Neural cell (in vitro differentiated cells): ENCODE results near the gene ZNRF2.
"Not testable (repeated sequence)": the region's sequence is repeated elsewhere in the genome, so short reads cannot be mapped to it uniquely, and the experiment has no call there.

Source experiments
- CTCF ChIP-seq: fragments of 450-650 bp; IDR thresholded peaks from 2 replicates; pipeline ENCODE4 v1.5.1; 2014; ENCODE audit warnings: antibody characterized with exemption, mild to moderate bottlenecking, moderate library complexity; ENCODE audit not compliant: poor library complexity, severe bottlenecking
- EP300 ChIP-seq: fragments of 450-650 bp; conservative IDR thresholded peaks from 2 replicates; pipeline ENCODE4 v1.6.1; 2014; ENCODE audit warnings: antibody characterized with exemption, mild to moderate bottlenecking, moderate library complexity; ENCODE audit not compliant: poor library complexity, severe bottlenecking
- EZH2 ChIP-seq: fragments of 200-600, 300-800 bp; shearing (Covaris generic), sonication (generic); IDR thresholded peaks from 2 replicates; pipeline ENCODE4 v1.6.1; 2014; ENCODE audit warnings: antibody characterized with exemption, low read length, borderline replicate concordance, mild to moderate bottlenecking; ENCODE audit not compliant: insufficient read depth, poor library complexity, severe bottlenecking
- MXI1 ChIP-seq: fragments of 450-650 bp; conservative IDR thresholded peaks from 2 replicates; pipeline ENCODE4 v1.6.1; 2014; ENCODE audit warnings: antibody characterized with exemption, mild to moderate bottlenecking; ENCODE audit not compliant: poor library complexity, severe bottlenecking
- POLR2AphosphoS5 ChIP-seq: IDR thresholded peaks from 2 replicates; pipeline ENCODE4 v1.6.1; 2012
- RAD21 ChIP-seq: fragments of 450-650 bp; conservative IDR thresholded peaks from 2 replicates; pipeline ENCODE4 v1.6.1; 2014; ENCODE audit warnings: antibody characterized with exemption, mild to moderate bottlenecking, moderate library complexity
- SMC3 ChIP-seq: fragments of 450-650 bp; conservative IDR thresholded peaks from 2 replicates; pipeline ENCODE4 v1.6.1; 2014; ENCODE audit warnings: antibody characterized with exemption, mild to moderate bottlenecking, moderate library complexity; ENCODE audit not compliant: poor library complexity
- TAF1 ChIP-seq: IDR thresholded peaks from 2 replicates; pipeline ENCODE4 v1.6.1; 2012; ENCODE audit warnings: low read depth
- TF ChIP-seq, protein P1 (sequence below): IDR thresholded peaks from 2 replicates; pipeline ENCODE4 v1.6.1; 2012; ENCODE audit warnings: borderline replicate concordance

DNA sequence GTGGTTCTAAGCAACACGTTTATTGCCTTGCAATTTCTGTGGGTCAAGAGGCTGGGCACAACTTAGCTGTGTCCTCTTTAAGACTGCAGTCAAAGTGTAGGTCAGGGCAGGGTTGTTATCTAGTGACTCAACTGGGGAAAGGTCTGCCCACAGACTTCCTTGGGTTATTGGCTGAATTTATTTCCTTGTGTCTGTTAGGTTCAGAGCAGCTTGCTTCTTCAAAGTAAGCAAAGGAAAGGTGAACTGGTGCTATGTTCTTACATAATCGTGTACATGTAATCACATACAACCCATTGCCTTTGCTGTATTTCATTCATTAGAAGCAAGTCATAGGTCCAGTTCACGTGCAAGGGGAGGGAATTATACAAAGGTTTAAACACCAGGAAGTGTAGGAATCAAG lies 5.9 kb downstream of the ZNRF2 start:
- TF ChIP-seq CTCF, RAD21, TAF1, EZH2, EP300, POLR2AphosphoS5, SMC3, MXI1: not testable (repeated sequence)
- TF ChIP-seq, protein P1, sequence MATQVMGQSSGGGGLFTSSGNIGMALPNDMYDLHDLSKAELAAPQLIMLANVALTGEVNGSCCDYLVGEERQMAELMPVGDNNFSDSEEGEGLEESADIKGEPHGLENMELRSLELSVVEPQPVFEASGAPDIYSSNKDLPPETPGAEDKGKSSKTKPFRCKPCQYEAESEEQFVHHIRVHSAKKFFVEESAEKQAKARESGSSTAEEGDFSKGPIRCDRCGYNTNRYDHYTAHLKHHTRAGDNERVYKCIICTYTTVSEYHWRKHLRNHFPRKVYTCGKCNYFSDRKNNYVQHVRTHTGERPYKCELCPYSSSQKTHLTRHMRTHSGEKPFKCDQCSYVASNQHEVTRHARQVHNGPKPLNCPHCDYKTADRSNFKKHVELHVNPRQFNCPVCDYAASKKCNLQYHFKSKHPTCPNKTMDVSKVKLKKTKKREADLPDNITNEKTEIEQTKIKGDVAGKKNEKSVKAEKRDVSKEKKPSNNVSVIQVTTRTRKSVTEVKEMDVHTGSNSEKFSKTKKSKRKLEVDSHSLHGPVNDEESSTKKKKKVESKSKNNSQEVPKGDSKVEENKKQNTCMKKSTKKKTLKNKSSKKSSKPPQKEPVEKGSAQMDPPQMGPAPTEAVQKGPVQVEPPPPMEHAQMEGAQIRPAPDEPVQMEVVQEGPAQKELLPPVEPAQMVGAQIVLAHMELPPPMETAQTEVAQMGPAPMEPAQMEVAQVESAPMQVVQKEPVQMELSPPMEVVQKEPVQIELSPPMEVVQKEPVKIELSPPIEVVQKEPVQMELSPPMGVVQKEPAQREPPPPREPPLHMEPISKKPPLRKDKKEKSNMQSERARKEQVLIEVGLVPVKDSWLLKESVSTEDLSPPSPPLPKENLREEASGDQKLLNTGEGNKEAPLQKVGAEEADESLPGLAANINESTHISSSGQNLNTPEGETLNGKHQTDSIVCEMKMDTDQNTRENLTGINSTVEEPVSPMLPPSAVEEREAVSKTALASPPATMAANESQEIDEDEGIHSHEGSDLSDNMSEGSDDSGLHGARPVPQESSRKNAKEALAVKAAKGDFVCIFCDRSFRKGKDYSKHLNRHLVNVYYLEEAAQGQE, result not testable (repeated sequence)
